Lower leg skin (tissue), 4 donors: Measurements from ENCODE around the gene NFYA. TPM values are rescaled to one million over a fixed set of nuclear protein-coding genes. Genes with fewer than 3 reads are reported as not detected.

Experiments used
- DNase-seq, 2 donors: peaks; one replicate each; pipeline ENCODE4 v3.0.0-alpha.2; 2019; ENCODE audit warnings: low spot score in 2 of 2
- H3K4me3 ChIP-seq: fragments of 200-600 bp; sonication (generic); 2 replicates; pipeline ENCODE4 v1.5.1; 2017; ENCODE audit warnings: mild to moderate bottlenecking, low read depth; ENCODE audit not compliant: poor library complexity, severe bottlenecking
- CTCF ChIP-seq, 3 donors: fragments of 450-650 bp; IDR thresholded peaks; one replicate each; pipeline ENCODE4 v1.5.1; 2016; ENCODE audit warnings: antibody characterized with exemption in 3 of 3, mild to moderate bottlenecking in 3 of 3, moderate library complexity in 2 of 3
- POLR2A ChIP-seq, 2 donors: fragments of 450-650 bp; IDR thresholded peaks; one replicate each; pipeline ENCODE4 v1.6.1; 2016 to 2017; ENCODE audit warnings: antibody characterized with exemption in 2 of 2, mild to moderate bottlenecking in 1 of 2, moderate library complexity in 1 of 2
- WGBS, 2 donors: methylation state at CpG; one replicate each; pipeline ENCODE4 v1.1.5; 2018; 5-methylcytosine and 5-hydroxymethylcytosine counted together
- intact Hi-C: fragments of 100-400 bp; cut with DNase I; formaldehyde crosslinking; loops from one replicate; pipeline ENCODE4 v1.15.0; 2023; ENCODE audit warnings: low total_unique reads
- total RNA-seq, 4 donors: library from RNA; depleted of rRNA; stranded (reverse); fragments of >200 nt; gene quantifications; one replicate each; pipeline ENCODE4 v1.1.0, GENCODE V29; 2016

The NFYA gene
- total RNA-seq, 4 donors from 2014 or later: 9.9 to 15.5 (median 14.4) TPM

GRCh38 chr6:41054511-41054910 lies 18.3 kb upstream of the NFYA start:
- no peak overlapping the region for H3K4me3 ChIP-seq
- intact Hi-C loops: no loop called here
- no peak for DNase-seq
- 93 to 96% methylated on average over 3 of the region's 3 CpGs for WGBS, 2 donors
- TF ChIP-seq CTCF (IDR thresholded peaks at IDR 0.05) (no peak), POLR2A (IDR thresholded peaks at IDR 0.05) (no peak)

GRCh38 chr6:41055149-41055548 lies 17.6 kb upstream of the NFYA start:
- no peak overlapping the region for H3K4me3 ChIP-seq
- DNase-seq: no peak
- TF ChIP-seq CTCF (IDR thresholded peaks at IDR 0.05): no peak
- TF ChIP-seq POLR2A (IDR thresholded peaks at IDR 0.05): no peak
- intact Hi-C loops: no loop called here
- WGBS, 2 donors: 59% methylated on average over 3 of the region's 3 CpGs

GRCh38 chr6:41056768-41057490 lies 15.8 kb upstream of the NFYA start:
- no peak for DNase-seq
- WGBS, 2 donors: 82 to 86% methylated on average over 6 of the region's 6 CpGs
- intact Hi-C loops: no loop called here
- no peak overlapping the region for H3K4me3 ChIP-seq
- TF ChIP-seq POLR2A (IDR thresholded peaks at IDR 0.05) (no peak), CTCF (IDR thresholded peaks at IDR 0.05) (no peak)

GRCh38 chr6:41058783-41059181 lies 14.0 kb upstream of the NFYA start:
- WGBS, 2 donors: 73 to 78% methylated on average over 2 of the region's 2 CpGs
- H3K4me3 ChIP-seq: no peak overlapping the region
- no peak for TF ChIP-seq CTCF (IDR thresholded peaks at IDR 0.05)
- TF ChIP-seq POLR2A (IDR thresholded peaks at IDR 0.05): no peak
- no peak for DNase-seq
- intact Hi-C loops: no loop called here

GRCh38 chr6:41059556-41059955 lies 13.2 kb upstream of the NFYA start:
- WGBS, 2 donors: 21 to 42% methylated on average over 1 of the region's 1 CpG
- no peak for DNase-seq
- no peak for TF ChIP-seq CTCF (IDR thresholded peaks at IDR 0.05)
- no peak for TF ChIP-seq POLR2A (IDR thresholded peaks at IDR 0.05)
- no peak overlapping the region for H3K4me3 ChIP-seq
- intact Hi-C loops: no loop called here
